GM08714 (cell line): Measurements from ENCODE around the gene DOCK4.

ENCODE experiments used
- H3K4me3 ChIP-seq: fragments of 200-500 bp; sonication (Bioruptor generic); 2 replicates; pipeline ENCODE4 v1.5.1; 2014; ENCODE audit warnings: mild to moderate bottlenecking, low read length, inconsistent platforms
- ZNF274 ChIP-seq: IDR thresholded peaks from 2 replicates; pipeline ENCODE4 v1.6.1; 2012; ENCODE audit warnings: mild to moderate bottlenecking, low read depth, low read length

Gene DOCK4

GRCh38 chr7:112232212-112232978 is 26.2 kb upstream of the DOCK4 start:
- no peak overlapping the region for H3K4me3 ChIP-seq
- TF ChIP-seq ZNF274: no peak

- no peak for TF ChIP-seq ZNF274
- no peak overlapping the region for H3K4me3 ChIP-seq
These were observed 22.4 kb upstream of the DOCK4 start for GRCh38 chr7:112228632-112229031.

- no peak overlapping the region for H3K4me3 ChIP-seq
- TF ChIP-seq ZNF274: no peak
These were observed 20.6 kb upstream of the DOCK4 start for GRCh38 chr7:112226701-112227276.

GRCh38 chr7:112225006-112225405 is 18.8 kb upstream of the DOCK4 start:
- no peak for TF ChIP-seq ZNF274
- H3K4me3 ChIP-seq: no peak overlapping the region

- TF ChIP-seq ZNF274: no peak
- no peak overlapping the region for H3K4me3 ChIP-seq
These were observed 18.0 kb upstream of the DOCK4 start for GRCh38 chr7:112224186-112224585.

- no peak for TF ChIP-seq ZNF274
- no peak overlapping the region for H3K4me3 ChIP-seq
These were observed 17.1 kb upstream of the DOCK4 start for GRCh38 chr7:112223310-112223709.

GRCh38 chr7:112220877-112221434 is 14.8 kb upstream of the DOCK4 start:
- no peak overlapping the region for H3K4me3 ChIP-seq
- no peak for TF ChIP-seq ZNF274

GRCh38 chr7:112215787-112216186 is 9.6 kb upstream of the DOCK4 start:
- TF ChIP-seq ZNF274: no peak
- H3K4me3 ChIP-seq: no peak overlapping the region

GRCh38 chr7:112214883-112215282 is 8.7 kb upstream of the DOCK4 start:
- TF ChIP-seq ZNF274: no peak

GRCh38 chr7:112214268-112214667 is 8.1 kb upstream of the DOCK4 start:
- H3K4me3 ChIP-seq: no peak overlapping the region
- TF ChIP-seq ZNF274: no peak

More at GRCh38 chr7:112214883-112215282, 8.7 kb upstream of the DOCK4 start:
- no peak overlapping the region for H3K4me3 ChIP-seq

GRCh38 chr7:112213735-112214134 is 7.5 kb upstream of the DOCK4 start:
- TF ChIP-seq ZNF274: no peak
- no peak overlapping the region for H3K4me3 ChIP-seq

GRCh38 chr7:112212571-112212970 is 6.4 kb upstream of the DOCK4 start:
- no peak for TF ChIP-seq ZNF274
- H3K4me3 ChIP-seq: no peak overlapping the region

- H3K4me3 ChIP-seq: no peak overlapping the region
These were observed 5.2 kb upstream of the DOCK4 start for GRCh38 chr7:112211348-112211907.

GRCh38 chr7:112207765-112208164 is 1.6 kb upstream of the DOCK4 start:
- TF ChIP-seq ZNF274: no peak
- H3K4me3 ChIP-seq: no peak overlapping the region; the same call in 1 of the 2 replicates

More at GRCh38 chr7:112211348-112211907, 5.2 kb upstream of the DOCK4 start:
- no peak for TF ChIP-seq ZNF274
